GM19372 (cell line): Measurements from ENCODE around the gene TBKBP1.

Experiments used
- ATAC-seq: cut with Tn5 transposase; IDR thresholded peaks from one replicate; pipeline ENCODE4 v1.9.1; 2021; ENCODE audit warnings: mild to moderate bottlenecking, low read depth, moderate library complexity; ENCODE audit not compliant: unreplicated experiment

The TBKBP1 gene

GRCh38 chr17:47757386-47757785, 63.4 kb downstream of the TBKBP1 start:
- no peak for ATAC-seq

DNA sequence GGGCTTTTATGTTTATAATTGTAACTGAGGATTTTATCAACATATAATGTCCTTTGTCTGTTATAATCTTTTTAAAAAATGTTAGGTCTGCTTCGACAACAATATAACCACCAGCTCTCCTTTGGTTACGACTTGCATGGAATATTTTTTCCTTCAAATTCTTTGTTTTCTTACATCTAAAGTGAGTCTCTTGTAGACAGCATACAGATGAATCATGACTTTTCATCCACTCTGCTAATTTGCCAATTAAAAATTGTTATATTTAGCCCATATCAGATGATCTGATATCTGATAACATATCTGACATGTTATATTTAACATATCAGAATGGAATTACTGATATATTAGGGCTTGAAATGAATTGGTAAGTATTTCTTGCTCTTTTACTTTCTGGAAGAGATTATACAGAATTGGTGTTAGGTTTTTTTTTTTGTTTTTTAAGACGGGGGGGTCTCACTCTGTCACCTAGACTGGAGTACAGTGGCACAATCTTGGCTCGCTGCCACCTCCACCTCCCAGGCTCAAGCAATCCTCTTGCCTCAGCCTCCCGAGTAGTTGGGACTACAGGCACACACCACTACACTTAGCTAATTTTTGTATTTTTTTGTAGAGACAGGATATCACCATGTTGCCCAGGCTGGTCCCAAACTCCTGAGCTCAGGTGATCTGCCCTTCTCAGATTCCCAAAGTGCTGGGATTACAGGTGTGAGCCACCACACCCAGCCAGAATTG, 66.6 kb downstream of the TBKBP1 start:
- no peak for ATAC-seq
